Mesodermal cell (in vitro differentiated cells): ENCODE results near the gene MTSS2.

Experiments
- H3K27ac ChIP-seq: 2 replicates; pipeline ENCODE4 v1.7.0; 2013; ENCODE audit warnings: mild to moderate bottlenecking, low read depth, low read length, moderate library complexity; ENCODE audit not compliant: severe bottlenecking
- H3K36me3 ChIP-seq: 2 replicates; pipeline ENCODE4 v1.7.1; 2013; ENCODE audit warnings: mild to moderate bottlenecking, low read length, moderate library complexity; ENCODE audit not compliant: control insufficient read depth, insufficient read depth
- H3K4me1 ChIP-seq: one replicate; pipeline ENCODE4 v1.7.1; 2013; ENCODE audit warnings: mild to moderate bottlenecking, low read length; ENCODE audit not compliant: insufficient read depth, control insufficient read depth, poor library complexity, severe bottlenecking
- H3K4me3 ChIP-seq: 2 replicates; pipeline ENCODE4 v1.7.0; 2013; ENCODE audit warnings: low read length, control low read depth, mild to moderate bottlenecking; ENCODE audit not compliant: insufficient read depth, poor library complexity, severe bottlenecking; ENCODE audit errors: extremely low read depth
- H3K9me3 ChIP-seq: 2 replicates; pipeline ENCODE4 v1.7.1; 2013; ENCODE audit warnings: mild to moderate bottlenecking, low read length, moderate library complexity; ENCODE audit not compliant: control insufficient read depth
- WGBS, 2 experiments: methylation state at CpG; one replicate each; pipeline ENCODE4 v1.1.5; 2013; ENCODE audit warnings: missing lambda C conversion rate in 2 of 2; ENCODE audit not compliant: insufficient coverage in 2 of 2; 5-methylcytosine and 5-hydroxymethylcytosine counted together

The MTSS2 gene

DNA sequence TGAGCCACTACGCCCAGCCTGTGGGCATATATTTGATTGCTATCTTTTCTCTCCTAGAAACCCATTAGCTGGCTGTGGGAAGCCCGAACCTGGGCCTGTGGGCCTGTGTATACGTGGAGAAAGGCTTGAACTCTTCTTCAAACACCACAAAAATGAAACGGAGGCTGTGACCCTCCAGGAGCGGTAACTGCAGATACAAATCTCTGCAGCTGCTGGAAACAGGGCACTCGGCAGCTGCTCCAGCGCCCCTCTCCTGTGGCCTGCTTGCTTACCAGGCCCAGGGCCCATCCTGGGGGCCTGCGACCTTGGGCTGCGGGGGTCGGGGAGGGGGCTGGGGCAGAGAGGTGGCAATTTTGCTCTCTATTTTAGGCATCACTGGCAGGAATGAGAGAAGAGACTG lies 28.0 kb upstream of the MTSS2 start:
- H3K4me3 ChIP-seq: no peak overlapping the region
- H3K4me1 ChIP-seq: peaks cover 38% of the 10 kb centered on the region
- 82 to 94% methylated on average over 2 to 7 of the region's 10 CpGs for WGBS, 2 experiments
- no peak overlapping the region for H3K27ac ChIP-seq
- H3K9me3 ChIP-seq: no peaks in the 10 kb centered on the region
- H3K36me3 ChIP-seq: peaks cover 4% of the 10 kb centered on the region

DNA sequence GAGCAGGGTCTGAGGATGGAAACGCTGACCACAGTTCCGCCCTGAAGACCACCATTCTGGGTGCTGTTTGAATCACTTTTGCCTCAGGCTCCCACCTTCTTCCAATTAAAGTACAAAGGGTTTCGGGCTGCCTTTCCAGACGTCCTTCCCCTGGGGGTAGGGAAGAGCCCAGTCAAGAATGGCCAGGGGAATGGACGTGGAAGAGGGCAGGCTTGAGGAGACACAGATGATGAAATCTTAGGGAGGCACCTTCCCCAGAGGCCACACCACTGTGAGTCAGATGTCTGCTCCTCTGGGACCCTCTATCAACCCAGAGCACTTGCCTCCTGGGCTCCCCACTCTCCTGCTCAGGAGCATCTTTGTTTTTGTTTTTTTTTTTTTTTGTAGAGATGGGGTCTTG lies 27.5 kb upstream of the MTSS2 start:
- Histone ChIP-seq H3K27ac (no peak overlapping the region), H3K4me3 (no peak overlapping the region)
- WGBS, 2 experiments: 68 to 90% methylated on average over 2 to 4 of the region's 5 CpGs

DNA sequence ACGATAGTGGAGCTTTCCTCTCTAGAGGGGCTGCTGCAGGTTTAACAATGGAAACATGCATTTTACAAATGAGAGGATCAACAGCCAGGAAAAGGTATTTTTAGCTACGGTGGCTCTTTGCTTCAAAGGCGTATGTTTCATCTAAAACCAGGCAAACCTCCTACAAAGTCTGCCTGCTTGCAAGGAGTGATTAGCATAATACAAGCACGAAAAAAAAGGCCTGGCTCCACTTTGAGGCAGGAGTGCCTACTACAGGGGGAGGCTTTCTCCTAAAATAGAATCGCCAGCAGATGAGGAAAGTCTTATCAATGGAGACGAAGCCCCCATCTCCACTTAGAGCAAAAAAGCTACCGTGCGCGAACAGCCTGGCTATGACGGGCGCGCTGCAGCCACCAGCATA lies 27.1 kb upstream of the MTSS2 start:
- WGBS, 2 experiments: 70 to 84% methylated on average over 11 to 12 of the region's 12 CpGs
- Histone ChIP-seq H3K4me3 (no peak overlapping the region), H3K9me3 (no peaks in the 10 kb centered on the region), H3K36me3 (no peaks in the 10 kb centered on the region), H3K4me1 (peaks cover 45% of the 10 kb centered on the region), H3K27ac (peak overlapping the region; percentile 19)

More for the DNA sequence above, 27.5 kb upstream of the MTSS2 start:
- peaks cover 41% of the 10 kb centered on the region for H3K4me1 ChIP-seq
- H3K9me3 ChIP-seq: no peaks in the 10 kb centered on the region
- H3K36me3 ChIP-seq: no peaks in the 10 kb centered on the region

DNA sequence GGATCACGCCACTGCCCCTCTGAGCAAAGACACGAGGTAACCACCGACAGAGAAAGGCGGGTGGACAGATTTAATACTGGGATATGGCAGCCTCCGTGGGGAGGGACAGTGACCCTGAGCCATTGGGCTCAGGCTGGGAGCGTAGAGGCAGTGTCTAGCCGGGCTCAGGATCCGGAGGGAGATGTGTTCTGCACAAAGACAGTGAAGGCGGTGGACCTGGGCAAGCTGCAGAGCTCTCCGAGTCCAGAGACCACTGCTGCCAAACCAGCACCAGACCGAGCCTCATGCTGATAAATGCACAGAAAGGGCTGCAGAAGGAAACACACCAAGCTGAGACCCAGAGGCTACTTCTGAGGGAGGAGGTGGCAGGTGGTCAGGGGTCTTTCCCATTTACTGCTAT lies 26.5 kb upstream of the MTSS2 start:
- H3K4me3 ChIP-seq: no peak overlapping the region
- no peaks in the 10 kb centered on the region for H3K36me3 ChIP-seq
- H3K27ac ChIP-seq: no peak overlapping the region
- no peaks in the 10 kb centered on the region for H3K9me3 ChIP-seq
- peaks cover 49% of the 10 kb centered on the region for H3K4me1 ChIP-seq
- WGBS, 2 experiments: 91 to 95% methylated on average over 10 to 11 of the region's 11 CpGs

DNA sequence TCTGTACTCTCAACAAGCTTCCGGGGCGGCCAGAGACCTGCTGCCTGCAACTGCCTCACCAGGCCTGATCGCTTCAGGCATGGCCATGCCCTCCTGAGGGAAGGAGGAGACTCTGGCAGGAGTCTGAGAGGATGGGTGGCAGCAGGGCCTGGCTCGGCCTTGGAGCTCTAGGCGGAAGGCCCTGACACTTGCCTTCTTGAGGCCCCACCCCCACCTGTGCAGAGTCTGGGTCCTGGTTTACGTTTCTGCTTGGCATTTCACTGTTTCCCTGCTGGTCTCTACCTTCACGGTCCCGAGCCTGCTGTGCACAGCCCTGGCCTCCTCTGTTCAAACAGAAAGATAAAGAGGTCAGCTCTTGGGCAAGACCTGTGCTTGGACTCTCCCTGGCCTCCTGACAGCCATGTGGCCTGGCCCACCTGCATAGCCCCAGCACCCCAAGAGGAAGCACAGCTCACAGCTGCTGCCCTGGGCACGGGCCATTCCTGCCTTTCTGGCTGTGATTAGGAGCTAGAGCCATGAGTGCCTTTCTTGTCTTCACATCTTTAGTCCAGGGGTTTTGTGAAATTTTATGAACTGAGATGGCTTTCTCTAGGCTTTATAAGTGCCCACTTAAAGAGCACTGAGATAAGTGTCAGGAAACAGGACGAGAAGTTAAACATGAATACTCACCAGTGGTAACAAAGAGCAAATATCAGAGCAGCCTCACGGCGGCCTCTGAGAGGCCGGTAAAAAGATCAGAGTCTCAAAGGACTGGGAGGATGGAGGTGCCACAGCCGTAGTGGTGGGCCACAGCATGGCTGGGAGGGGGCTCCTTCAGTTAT lies 25.6 kb upstream of the MTSS2 start:
- Histone ChIP-seq H3K9me3 (no peaks in the 10 kb centered on the region), H3K4me3 (no peak overlapping the region), H3K4me1 (peaks cover 55% of the 10 kb centered on the region), H3K36me3 (no peaks in the 10 kb centered on the region), H3K27ac (no peak overlapping the region)
- 86 to 93% methylated on average over 10 to 12 of the region's 14 CpGs for WGBS, 2 experiments

DNA sequence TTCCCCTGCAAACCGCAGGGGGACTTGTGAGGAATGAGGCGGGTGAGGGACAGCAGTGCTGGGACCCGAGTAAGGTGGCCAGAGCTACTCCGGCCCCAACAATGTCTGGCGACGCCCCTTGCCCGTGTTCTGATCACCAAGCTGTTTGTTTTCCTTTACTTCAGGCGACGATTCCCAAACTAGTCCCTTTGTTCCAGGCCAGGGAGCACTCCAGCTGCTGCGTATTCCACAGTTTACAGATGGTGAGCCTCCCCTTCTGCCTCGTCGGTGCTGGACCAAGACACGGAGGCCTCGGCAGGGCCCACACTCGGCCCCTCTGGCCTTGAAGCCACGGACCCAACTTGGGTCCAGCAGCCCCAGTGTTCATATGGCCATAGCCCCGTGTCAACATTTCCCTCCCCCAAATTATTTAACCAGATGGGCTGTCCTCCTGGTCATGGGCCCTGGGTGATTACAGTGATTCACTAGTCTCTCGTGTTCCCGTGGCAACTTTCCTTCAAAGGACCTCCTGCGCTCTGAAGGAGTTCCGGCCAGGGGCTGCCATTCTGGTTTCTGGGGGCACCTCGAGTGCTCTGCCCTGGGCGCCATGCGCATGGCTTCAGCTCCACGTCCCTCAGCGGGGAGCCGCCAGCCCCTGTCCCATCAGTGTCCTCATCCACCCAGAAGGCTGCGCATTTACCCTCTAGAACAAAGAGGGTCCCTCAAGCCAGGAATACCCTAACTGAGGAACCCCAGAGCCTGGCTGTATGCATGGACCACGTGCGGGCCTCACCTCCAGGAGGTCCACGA lies 24.8 kb upstream of the MTSS2 start:
- peaks cover 52% of the 10 kb centered on the region for H3K4me1 ChIP-seq
- WGBS, 2 experiments: 94 to 95% methylated on average over 31 of the region's 31 CpGs
- no peak overlapping the region for H3K27ac ChIP-seq
- H3K9me3 ChIP-seq: no peaks in the 10 kb centered on the region
- H3K36me3 ChIP-seq: no peaks in the 10 kb centered on the region
- no peak overlapping the region for H3K4me3 ChIP-seq

DNA sequence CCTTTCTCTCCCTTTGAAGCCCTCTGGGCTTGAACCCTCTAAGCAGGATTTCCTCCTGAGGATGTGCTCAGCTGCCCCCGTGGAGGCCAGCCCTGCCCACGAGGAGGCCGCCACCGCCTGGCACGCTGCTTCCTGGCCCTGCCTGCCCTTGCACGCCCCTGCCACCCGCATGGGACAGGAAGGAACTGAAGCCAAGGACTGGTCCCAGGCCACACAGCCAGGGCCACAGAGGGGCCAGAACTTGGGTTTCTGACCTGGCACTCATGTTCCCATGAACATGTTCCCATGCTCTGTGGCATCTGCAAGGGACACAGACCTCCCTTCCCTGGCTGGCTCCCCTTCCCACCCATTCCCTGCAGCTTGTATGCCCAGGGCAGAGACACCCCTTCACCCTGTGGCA lies 24.1 kb upstream of the MTSS2 start:
- 95 to 96% methylated on average over 7 of the region's 7 CpGs for WGBS, 2 experiments
- Histone ChIP-seq H3K4me1 (peaks cover 51% of the 10 kb centered on the region), H3K9me3 (no peaks in the 10 kb centered on the region), H3K4me3 (no peak overlapping the region), H3K27ac (no peak overlapping the region), H3K36me3 (no peaks in the 10 kb centered on the region)

DNA sequence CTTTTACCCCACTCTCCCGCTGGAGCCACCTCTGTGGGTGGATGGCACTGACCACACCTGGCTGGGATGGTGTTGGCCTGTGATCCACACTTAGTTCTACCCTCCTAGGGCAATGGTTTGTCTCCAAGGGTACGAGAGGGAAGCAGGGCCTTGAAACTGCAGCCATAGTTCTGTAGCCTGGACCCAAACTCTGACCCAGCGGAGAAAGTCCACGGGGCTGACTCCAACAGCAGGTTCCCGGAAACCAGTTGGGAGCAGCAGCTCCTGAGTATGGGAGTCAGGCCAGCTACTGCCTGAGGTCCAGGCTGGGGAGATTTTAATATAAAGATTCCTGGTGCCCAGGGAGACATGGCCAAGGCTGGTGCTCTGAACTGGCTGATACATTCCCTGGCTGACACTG lies 23.6 kb upstream of the MTSS2 start:
- H3K9me3 ChIP-seq: no peaks in the 10 kb centered on the region
- H3K36me3 ChIP-seq: no peaks in the 10 kb centered on the region
- H3K4me1 ChIP-seq: peaks cover 48% of the 10 kb centered on the region
- H3K27ac ChIP-seq: no peak overlapping the region
- WGBS, 2 experiments: 92 to 96% methylated on average over 5 of the region's 5 CpGs
- H3K4me3 ChIP-seq: no peak overlapping the region

DNA sequence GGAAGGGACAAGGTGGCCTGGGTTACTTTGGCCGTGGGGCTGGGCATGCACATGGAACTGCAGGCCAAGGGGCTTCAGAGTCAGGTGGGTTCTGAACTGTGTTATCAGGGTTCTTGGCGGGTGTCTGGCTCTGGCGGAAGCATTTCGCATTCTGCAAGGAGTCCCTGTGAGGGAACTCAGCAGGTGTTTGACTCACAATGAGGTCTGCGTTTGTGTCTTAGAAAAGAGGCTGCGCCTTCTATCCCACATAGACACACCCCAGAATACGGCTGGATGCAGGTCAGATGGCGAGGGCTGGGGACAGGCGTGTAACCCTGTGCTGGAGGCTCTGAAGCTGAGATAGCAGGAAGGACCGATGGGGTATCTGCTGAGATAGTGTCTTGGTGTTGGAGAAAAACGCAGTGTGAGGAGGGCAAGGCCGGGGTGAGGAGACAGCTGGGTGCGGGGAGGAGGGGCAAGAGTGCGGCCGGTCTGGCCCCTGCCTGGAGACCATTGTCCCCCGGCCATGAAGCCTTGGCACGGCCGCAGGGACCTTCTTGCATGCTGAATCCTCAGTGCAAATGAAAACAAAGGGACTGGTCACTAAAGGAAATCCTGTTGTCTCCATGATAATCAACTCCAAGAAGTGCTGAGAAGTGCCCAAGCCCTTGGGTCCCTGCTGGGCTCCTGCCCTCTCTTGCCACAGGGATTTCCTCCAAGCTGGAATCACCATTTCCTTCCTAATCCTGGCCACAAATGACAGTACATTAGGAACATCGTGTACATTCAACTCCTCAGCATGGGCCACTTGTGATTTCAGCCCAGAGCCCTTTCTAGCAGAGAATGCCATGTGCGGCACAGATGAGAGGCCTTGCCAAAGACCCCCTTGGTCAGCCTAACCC lies 22.8 kb upstream of the MTSS2 start:
- no peaks in the 10 kb centered on the region for H3K9me3 ChIP-seq
- H3K27ac ChIP-seq: no peak overlapping the region
- H3K4me3 ChIP-seq: no peak overlapping the region
- no peaks in the 10 kb centered on the region for H3K36me3 ChIP-seq
- WGBS, 2 experiments: 79% methylated on average over 18 to 20 of the region's 20 CpGs
- peaks cover 48% of the 10 kb centered on the region for H3K4me1 ChIP-seq

DNA sequence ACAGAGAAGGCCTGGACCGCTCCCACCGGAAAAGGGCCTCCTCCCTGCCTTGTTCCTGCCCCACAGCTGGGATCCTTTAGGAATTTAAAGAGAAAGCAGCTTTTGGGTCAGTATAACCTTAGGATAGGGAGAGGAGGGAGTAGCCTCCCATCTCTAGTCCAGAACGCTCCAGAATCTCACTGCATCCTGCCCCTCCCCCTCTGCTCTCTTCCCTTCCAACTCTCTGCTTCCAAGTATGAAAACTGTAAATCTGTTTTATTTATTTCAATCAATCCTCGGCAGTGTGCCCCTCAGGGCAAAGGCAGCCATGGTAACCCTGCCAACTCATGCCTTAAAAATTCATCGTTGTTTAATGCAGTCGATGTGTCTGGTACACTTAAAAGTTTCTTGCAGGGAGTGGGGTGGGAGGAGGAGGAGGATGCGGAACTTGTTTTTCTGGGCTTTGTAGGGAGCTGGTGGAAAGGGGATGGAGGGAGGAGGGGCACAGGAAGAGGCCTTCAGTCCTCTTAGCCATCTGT lies 21.2 kb upstream of the MTSS2 start:
- H3K27ac ChIP-seq: no peak overlapping the region
- peaks cover 52% of the 10 kb centered on the region for H3K4me1 ChIP-seq
- no peak overlapping the region for H3K4me3 ChIP-seq
- WGBS, 2 experiments: 84 to 93% methylated on average over 5 to 6 of the region's 7 CpGs
- H3K36me3 ChIP-seq: no peaks in the 10 kb centered on the region
- no peaks in the 10 kb centered on the region for H3K9me3 ChIP-seq
